ENCODE data around the gene TAGLN3.

GRCh38 chr3:111956449-111956848 is 42.3 kb upstream of the TAGLN3 start:
- TF ChIP-seq GATA2 (IDR thresholded peaks at IDR 0.05; ENCODE audit: low read depth, low read length), result no peak
- TF ChIP-seq GATA3 (IDR thresholded peaks at IDR 0.05; ENCODE audit: low read depth, low read length), result no peak

Measured in SH-SY5Y (cell line).